T-helper 1 cell (primary cell): ENCODE measurements around the gene SESTD1.
"Not testable (repeated sequence)": the region's sequence is repeated elsewhere in the genome, so short reads cannot be mapped to it uniquely, and the experiment has no call there.

Experiments used
- DNase-seq, 5 donors: peaks; one replicate each; pipeline ENCODE4 v3.0.0-alpha.2; 2012 to 2020

SESTD1 gene

GRCh38 chr2:179237209-179237946 lies 27.3 kb downstream of the SESTD1 start:
- no peak for DNase-seq

GRCh38 chr2:179235463-179236108 lies 29.0 kb downstream of the SESTD1 start:
- DNase-seq = no peak

DNA sequence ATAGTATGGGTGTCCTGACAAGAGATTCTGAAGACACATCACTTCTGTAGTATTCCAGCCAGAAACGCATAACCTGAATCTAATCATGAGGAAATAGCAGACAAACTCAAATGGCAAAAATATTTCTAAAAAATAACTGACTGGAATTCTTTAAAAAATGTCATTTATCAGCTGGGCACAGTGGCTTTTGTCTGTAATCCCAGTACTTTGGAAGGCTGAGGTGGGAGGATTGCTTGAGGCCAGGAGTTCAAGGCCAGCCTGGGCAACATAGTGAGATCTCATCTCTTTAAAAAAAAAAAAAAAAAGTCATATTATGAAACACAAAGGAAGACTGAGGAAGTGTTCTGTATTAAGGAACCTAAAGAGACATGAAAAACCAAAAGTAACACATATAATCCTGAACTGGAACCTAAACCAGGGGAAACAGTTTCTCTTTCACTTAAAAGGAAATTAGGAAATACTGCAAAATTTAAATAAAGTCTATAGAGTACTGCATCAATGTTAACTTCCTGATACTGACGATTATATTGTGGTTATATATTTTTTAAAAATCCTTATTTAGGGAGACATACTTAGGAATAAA lies 29.9 kb downstream of the SESTD1 start:
- DNase-seq = no peak

DNA sequence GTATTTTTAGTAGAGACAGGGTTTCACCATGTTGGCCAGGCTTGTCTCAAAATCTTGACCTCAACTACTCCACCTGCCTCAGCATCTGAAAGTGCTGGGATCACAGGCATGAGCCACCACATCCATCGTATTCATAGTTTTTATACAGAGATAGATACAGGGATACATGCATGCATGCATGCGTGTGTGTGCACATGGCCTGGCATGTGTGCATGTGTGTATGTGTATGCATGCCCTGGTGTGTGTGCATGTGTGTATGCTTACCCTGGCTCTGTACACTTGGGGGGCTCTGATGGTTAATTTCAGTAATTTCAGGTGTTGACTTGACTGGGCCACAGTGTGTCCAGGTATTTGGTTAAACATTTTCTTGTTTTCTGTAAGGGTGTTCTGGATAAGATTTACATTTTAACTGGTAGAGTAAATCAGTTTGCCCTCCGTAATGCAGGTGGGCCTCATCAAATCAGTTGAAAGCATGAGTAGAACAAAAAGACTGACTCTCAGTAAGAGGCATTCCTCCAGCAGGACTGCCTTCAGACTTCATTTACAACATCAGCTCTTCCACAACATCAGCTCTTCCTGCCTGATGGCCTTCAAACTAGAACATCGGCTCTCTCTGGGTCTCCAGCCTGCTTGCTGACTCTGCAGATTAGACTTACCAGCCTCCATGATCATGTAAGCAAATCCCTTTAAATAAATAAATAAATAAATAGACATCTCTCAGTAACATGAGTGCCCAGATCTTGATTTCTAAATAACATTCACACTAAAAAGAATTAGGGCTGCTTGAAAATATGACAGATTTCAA lies 30.8 kb downstream of the SESTD1 start:
- DNase-seq = no peak

GRCh38 chr2:179233083-179233490 lies 31.5 kb downstream of the SESTD1 start:
- no peak for DNase-seq

- no peak for DNase-seq
These were observed 37.7 kb downstream of the SESTD1 start for GRCh38 chr2:179226961-179227259.

DNA sequence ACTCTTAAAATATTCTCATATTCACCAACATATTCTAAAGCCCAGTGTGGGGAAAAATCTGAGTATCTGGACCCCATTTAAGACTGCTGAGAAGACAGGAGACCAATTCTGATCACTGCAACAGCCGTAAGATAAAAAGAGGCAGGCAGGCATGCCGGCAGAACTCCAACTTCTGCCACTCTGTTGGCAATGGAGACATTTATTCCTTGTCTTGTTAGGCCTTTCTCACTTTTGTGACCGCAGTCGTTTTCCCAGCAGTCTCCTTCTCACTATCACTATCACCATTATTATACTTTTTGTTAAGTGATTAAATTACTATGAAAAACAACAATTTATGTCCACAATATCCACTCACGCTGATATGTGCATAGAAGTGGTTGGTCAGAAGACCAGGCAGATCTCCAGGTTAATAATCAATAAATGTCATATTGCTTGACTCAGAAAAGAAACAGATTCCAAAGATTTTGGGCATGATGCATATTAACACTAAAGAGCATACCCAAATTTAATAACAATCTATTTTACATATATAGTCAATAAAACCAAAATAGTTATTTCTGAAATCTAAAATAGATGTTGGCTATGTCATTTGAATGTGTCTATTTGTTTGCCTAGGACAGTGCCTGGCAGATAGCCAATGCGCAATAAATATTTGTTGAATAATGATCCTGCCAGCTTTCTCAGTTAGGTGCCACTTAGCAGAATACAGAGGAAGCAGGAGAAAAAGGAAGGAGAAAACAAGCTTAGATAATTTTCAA lies 38.2 kb downstream of the SESTD1 start:
- DNase-seq = no peak

DNA sequence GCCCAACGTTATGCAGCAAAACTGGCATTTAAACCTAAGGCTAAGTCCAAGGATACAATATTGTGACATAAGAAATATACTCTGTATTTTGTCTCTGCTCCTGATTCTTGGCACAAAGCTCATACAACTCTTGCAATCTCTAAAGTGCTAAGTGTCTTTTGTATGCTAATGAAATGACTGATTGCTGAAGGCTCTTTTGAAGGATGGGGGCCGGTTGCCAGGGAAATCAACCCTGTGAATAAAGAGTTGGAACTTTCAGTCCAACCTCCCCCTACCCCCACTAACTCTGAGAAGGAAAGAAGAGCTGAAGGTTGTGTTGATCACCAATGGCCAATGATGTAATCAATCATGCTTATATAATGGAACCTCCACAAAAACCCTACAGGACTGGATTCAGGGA lies 40.3 kb downstream of the SESTD1 start:
- DNase-seq = no peak

- DNase-seq = no peak
These were observed 42.6 kb downstream of the SESTD1 start for GRCh38 chr2:179222076-179222475.

DNA sequence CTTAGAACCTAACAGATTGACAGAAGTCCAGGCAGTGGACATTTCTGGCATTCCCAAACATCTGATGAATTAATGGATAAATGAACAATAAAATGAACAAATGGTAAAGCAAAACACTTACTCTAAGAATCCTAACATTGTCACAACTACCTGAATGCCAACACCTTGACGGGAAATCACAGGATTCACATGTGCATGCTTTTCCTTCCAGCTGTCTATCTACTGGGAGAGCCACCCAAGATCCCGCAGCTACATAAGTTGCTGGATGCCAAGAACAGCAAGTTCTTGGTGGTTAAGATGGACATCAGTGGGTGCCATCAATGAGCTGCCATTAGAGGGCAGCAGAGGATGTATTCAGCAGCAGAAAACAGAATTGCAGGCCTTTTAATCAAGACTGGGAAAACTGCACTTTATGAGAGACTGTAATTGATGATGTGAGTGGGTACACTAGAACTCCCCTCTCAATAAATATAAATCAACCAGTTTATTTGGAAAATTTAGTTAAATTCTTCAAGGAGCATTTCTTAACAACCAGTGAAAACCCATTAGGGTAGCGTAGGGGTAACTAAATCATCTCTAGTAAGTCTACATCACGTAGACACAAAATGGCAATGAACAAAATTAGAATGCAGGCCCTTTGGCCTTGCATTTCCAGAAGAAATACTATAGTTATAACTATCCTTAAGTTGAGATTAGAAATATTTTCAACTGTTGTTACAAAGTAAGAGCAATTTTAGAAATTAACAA lies 45.6 kb downstream of the SESTD1 start:
- peak in 3 of 5 donors; percentile 10 to 54 (median 20) for DNase-seq

DNA sequence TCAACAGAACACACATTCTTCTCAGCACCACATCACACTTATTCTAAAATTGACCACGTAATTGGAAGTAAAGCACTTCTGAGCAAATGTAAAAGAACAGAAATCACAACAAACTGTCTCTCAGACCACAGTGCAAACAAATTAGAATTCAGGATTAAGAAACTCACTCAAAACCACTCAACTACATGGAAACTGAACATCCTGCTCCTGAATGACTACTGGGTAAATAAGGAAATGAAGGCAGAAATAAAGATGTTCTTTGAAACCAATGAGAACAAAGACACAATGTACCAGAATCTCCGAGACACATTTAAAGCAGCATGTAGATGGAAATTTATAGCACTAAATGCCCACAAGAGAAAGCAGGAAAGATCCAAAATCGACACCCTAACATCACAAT lies 50.0 kb downstream of the SESTD1 start:
- not testable (repeated sequence) for DNase-seq

DNA sequence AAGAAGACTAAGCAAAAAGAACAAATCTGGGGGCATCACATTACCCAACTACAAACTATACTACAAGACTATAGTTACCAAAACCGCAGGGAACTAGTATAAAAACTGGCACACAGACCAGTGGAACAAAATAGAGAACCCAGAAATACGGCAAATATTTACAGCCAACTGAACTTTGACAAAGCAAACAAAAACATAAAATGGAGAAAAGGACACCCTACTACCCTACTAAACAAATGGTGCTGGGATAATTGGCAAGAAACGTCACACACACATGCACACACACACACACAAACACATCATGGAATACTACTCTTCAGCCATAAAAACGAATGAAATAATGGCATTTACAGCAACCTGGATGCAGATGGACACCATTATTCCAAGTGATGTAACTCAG lies 53.3 kb downstream of the SESTD1 start:
- no peak for DNase-seq

- not testable (repeated sequence) for DNase-seq
These were observed 56.4 kb downstream of the SESTD1 start for GRCh38 chr2:179208277-179208676.

- DNase-seq = no peak
These were observed 57.6 kb downstream of the SESTD1 start for GRCh38 chr2:179207047-179207446.

DNA sequence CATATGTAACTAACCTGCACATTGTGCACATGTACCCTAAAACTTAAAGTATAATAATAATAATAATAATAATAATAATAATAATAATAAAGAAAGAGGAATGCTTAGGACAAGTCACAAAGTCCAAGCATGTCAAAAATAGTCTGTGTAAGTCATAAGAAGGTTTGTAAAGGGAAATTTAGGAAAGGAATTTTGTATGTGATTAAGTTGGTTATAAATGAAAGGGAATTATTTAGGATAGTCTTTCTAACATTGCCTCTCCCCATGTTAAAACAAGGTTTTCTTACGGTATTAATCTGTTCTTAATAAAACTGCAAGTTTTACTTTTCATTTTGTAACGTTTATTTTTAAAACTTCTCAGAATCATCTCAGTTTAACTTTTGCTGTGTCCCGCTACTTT lies 62.8 kb downstream of the SESTD1 start:
- no peak for DNase-seq

GRCh38 chr2:179195926-179196590 lies 68.6 kb downstream of the SESTD1 start:
- not testable (repeated sequence) for DNase-seq

- DNase-seq = no peak
These were observed 69.5 kb downstream of the SESTD1 start for GRCh38 chr2:179195141-179195540.

GRCh38 chr2:179193759-179194394 lies 70.8 kb downstream of the SESTD1 start:
- no peak for DNase-seq

DNA sequence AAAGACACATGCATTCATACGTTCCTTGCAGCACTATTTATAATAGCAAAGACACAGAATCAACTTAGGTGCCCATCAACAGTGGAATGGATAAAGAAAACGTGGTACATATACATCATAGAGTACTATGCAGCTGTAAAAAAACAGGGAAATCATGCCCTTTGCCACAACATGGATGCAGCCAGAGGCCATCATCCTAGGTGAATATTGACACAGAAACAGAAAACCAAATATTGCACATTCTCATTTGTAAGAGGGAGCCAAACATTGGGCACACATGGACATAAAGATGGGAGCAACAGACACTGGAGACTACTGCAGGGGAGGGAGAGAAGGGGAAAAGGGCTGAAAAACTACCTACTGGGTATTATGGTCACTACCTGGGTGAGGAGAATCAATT lies 73.5 kb downstream of the SESTD1 start:
- DNase-seq = no peak

GRCh38 chr2:179186126-179186525 lies 78.5 kb downstream of the SESTD1 start:
- no peak for DNase-seq

DNA sequence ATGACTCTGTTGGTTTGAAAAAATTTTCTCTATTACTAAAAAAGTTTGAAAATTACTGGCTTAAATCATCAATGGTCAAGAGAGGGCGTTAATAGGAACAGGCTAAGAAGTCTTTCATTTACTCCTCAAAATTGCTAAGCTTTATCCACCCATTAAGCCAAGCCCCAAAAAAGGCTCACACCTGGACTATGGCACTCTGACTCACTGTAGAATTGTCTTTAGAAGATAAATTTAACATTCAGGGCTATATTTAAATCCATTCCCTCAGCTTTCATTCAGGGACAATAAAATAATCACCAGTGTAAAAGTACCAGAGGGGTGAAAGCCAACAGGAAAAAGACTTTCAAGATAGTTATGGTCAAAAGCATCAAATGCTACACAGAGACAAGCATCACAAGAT lies 80.0 kb downstream of the SESTD1 start:
- no peak for DNase-seq
